SK-N-SH treated with all-trans-retinoic acid at 6 μM for 48 hours (cell line): ENCODE results near the gene GXYLT1.

ENCODE experiments used
- ATAC-seq: fragments of 200-7000 bp; cut with Tn5 transposase; 3 replicates; pipeline ENCODE4 v1.9.1; 2020; ENCODE audit warnings: mild to moderate bottlenecking, moderate library complexity
- ARNTL ChIP-seq: fragments of 450-650 bp; formaldehyde crosslinking; IDR thresholded peaks from 2 replicates; pipeline ENCODE4 v1.5.0; 2020; ENCODE audit warnings: low read depth, mild to moderate bottlenecking, moderate library complexity, borderline replicate concordance
- BACH2 ChIP-seq: fragments of 250-450 bp; sonication (Bioruptor Pico); IDR thresholded peaks from 2 replicates; pipeline ENCODE4 v1.9.0; 2021; ENCODE audit warnings: mild to moderate bottlenecking, borderline replicate concordance
- CSDC2 ChIP-seq: fragments of 250-450 bp; sonication (Bioruptor Pico); IDR thresholded peaks from 2 replicates; pipeline ENCODE4 v1.5.0; 2020; ENCODE audit warnings: mild to moderate bottlenecking, moderate library complexity
- ESRRG ChIP-seq: fragments of 250-450 bp; sonication (Bioruptor Pico); IDR thresholded peaks from 2 replicates; pipeline ENCODE4 v1.6.1; 2021; ENCODE audit warnings: mild to moderate bottlenecking
- GLIS3 ChIP-seq: fragments of 250-450 bp; sonication (Bioruptor Pico); IDR thresholded peaks from 2 replicates; pipeline ENCODE4 v1.5.0; 2020; ENCODE audit warnings: mild to moderate bottlenecking, moderate library complexity
- ISL1 ChIP-seq: fragments of 250-450 bp; sonication (Bioruptor Pico); IDR thresholded peaks from 2 replicates; pipeline ENCODE4 v2.1.2; 2022; ENCODE audit warnings: mild to moderate bottlenecking, moderate library complexity
- OSR1 ChIP-seq: fragments of 250-450 bp; sonication (Bioruptor Pico); IDR thresholded peaks from 2 replicates; pipeline ENCODE4 v1.8.0; 2022; ENCODE audit warnings: moderate library complexity, mild to moderate bottlenecking, inconsistent platforms
- PATZ1 ChIP-seq: fragments of 250-450 bp; sonication (Bioruptor Pico); IDR thresholded peaks from 2 replicates; pipeline ENCODE4 v1.8.0; 2020; ENCODE audit warnings: mild to moderate bottlenecking, moderate library complexity, borderline replicate concordance
- PPARA ChIP-seq: fragments of 250-450 bp; sonication (Bioruptor Pico); IDR thresholded peaks from 2 replicates; pipeline ENCODE4 v1.5.0; 2020; ENCODE audit warnings: mild to moderate bottlenecking, borderline replicate concordance
- RARB ChIP-seq: fragments of 250-450 bp; sonication (Bioruptor Pico); IDR thresholded peaks from 2 replicates; pipeline ENCODE4 v1.8.0; 2021; ENCODE audit warnings: mild to moderate bottlenecking, moderate library complexity
- SNAI2 ChIP-seq: fragments of 250-450 bp; sonication (Bioruptor Pico); IDR thresholded peaks from 2 replicates; pipeline ENCODE4 v1.5.0; 2020; ENCODE audit warnings: mild to moderate bottlenecking, moderate library complexity
- TCF4 ChIP-seq: fragments of 250-450 bp; sonication (Bioruptor Pico); IDR thresholded peaks from 2 replicates; pipeline ENCODE4 v1.8.0; 2021; ENCODE audit warnings: mild to moderate bottlenecking, moderate library complexity, borderline replicate concordance
- TOX ChIP-seq: fragments of 250-450 bp; sonication (Bioruptor Pico); IDR thresholded peaks from 2 replicates; pipeline ENCODE4 v1.8.0; 2021; ENCODE audit warnings: mild to moderate bottlenecking, moderate library complexity, borderline replicate concordance
- TSHZ2 ChIP-seq: fragments of 250-450 bp; sonication (Bioruptor Pico); IDR thresholded peaks from 2 replicates; pipeline ENCODE4 v1.5.0; 2020; ENCODE audit warnings: mild to moderate bottlenecking, moderate library complexity
- ZC3H10 ChIP-seq: fragments of 250-450 bp; sonication (Bioruptor Pico); IDR thresholded peaks from 2 replicates; pipeline ENCODE4 v1.5.1; 2021; ENCODE audit warnings: mild to moderate bottlenecking, moderate library complexity
- ZFP3 ChIP-seq: fragments of 250-450 bp; sonication (Bioruptor Pico); IDR thresholded peaks from 2 replicates; pipeline ENCODE4 v1.5.0; 2020; ENCODE audit warnings: mild to moderate bottlenecking, moderate library complexity
- ZFP30 ChIP-seq: fragments of 450-650 bp; formaldehyde crosslinking; IDR thresholded peaks from 2 replicates; pipeline ENCODE4 v1.5.0; 2022; ENCODE audit warnings: mild to moderate bottlenecking, moderate library complexity
- ZNF565 ChIP-seq: fragments of 450-650 bp; formaldehyde crosslinking; conservative IDR thresholded peaks from 2 replicates; pipeline ENCODE4 v1.5.0; 2020; ENCODE audit warnings: low read depth, mild to moderate bottlenecking, moderate library complexity
- ZNF70 ChIP-seq: fragments of 450-650 bp; formaldehyde crosslinking; IDR thresholded peaks from 2 replicates; pipeline ENCODE4 v1.5.0; 2020; ENCODE audit warnings: mild to moderate bottlenecking, moderate library complexity
- ZNF8 ChIP-seq: fragments of 450-650 bp; formaldehyde crosslinking; IDR thresholded peaks from 2 replicates; pipeline ENCODE4 v1.5.0; 2020; ENCODE audit warnings: mild to moderate bottlenecking, moderate library complexity
- TF ChIP-seq, protein P1 (sequence below): fragments of 250-450 bp; sonication (Bioruptor Pico); IDR thresholded peaks from 2 replicates; pipeline ENCODE4 v1.8.0; 2021; ENCODE audit warnings: low read depth, mild to moderate bottlenecking, moderate library complexity, borderline replicate concordance
- TF ChIP-seq, protein P2 (sequence below): fragments of 250-450 bp; sonication (Bioruptor Pico); IDR thresholded peaks from 2 replicates; pipeline ENCODE4 v1.5.1; 2020; ENCODE audit warnings: low read depth, mild to moderate bottlenecking, moderate library complexity

The GXYLT1 gene

GRCh38 chr12:42180990-42181596 lies 36.4 kb upstream of the GXYLT1 start:
- TF ChIP-seq CSDC2 (no peak), ISL1 (CRISPR knock-in tag) (no peak), BACH2 (no peak), ESRRG (CRISPR knock-in tag) (no peak), ZNF8 (CRISPR knock-in tag) (no peak), TSHZ2 (no peak), ARNTL (CRISPR knock-in tag) (no peak), PATZ1 (no peak), OSR1 (CRISPR knock-in tag) (no peak), TCF4 (no peak), SNAI2 (CRISPR knock-in tag) (no peak), RARB (CRISPR knock-in tag) (no peak), GLIS3 (no peak), TOX (CRISPR knock-in tag) (no peak), ZFP3 (CRISPR knock-in tag) (no peak), ZFP30 (CRISPR knock-in tag) (no peak), PPARA (CRISPR knock-in tag) (no peak)
- TF ChIP-seq, protein P1, sequence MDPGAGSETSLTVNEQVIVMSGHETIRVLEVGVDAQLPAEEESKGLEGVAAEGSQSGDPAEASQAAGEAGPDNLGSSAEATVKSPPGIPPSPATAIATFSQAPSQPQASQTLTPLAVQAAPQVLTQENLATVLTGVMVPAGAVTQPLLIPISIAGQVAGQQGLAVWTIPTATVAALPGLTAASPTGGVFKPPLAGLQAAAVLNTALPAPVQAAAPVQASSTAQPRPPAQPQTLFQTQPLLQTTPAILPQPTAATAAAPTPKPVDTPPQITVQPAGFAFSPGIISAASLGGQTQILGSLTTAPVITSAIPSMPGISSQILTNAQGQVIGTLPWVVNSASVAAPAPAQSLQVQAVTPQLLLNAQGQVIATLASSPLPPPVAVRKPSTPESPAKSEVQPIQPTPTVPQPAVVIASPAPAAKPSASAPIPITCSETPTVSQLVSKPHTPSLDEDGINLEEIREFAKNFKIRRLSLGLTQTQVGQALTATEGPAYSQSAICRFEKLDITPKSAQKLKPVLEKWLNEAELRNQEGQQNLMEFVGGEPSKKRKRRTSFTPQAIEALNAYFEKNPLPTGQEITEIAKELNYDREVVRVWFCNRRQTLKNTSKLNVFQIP (CRISPR knock-in tag), result no peak
- TF ChIP-seq, protein P2, sequence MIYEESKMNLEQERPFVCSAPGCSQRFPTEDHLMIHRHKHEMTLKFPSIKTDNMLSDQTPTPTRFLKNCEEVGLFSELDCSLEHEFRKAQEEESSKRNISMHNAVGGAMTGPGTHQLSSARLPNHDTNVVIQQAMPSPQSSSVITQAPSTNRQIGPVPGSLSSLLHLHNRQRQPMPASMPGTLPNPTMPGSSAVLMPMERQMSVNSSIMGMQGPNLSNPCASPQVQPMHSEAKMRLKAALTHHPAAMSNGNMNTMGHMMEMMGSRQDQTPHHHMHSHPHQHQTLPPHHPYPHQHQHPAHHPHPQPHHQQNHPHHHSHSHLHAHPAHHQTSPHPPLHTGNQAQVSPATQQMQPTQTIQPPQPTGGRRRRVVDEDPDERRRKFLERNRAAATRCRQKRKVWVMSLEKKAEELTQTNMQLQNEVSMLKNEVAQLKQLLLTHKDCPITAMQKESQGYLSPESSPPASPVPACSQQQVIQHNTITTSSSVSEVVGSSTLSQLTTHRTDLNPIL (CRISPR knock-in tag), result no peak
- ATAC-seq, result no peak

- no peak for ATAC-seq
- no peak for TF ChIP-seq ZNF8 (CRISPR knock-in tag)
- no peak for TF ChIP-seq ZC3H10 (CRISPR knock-in tag)
- no peak for TF ChIP-seq ARNTL (CRISPR knock-in tag)
- TF ChIP-seq, protein P2 (CRISPR knock-in tag), result no peak
- no peak for TF ChIP-seq ZFP30 (CRISPR knock-in tag)
- no peak for TF ChIP-seq TSHZ2
- no peak for TF ChIP-seq PATZ1
- TF ChIP-seq, protein P1 (CRISPR knock-in tag), result no peak
- no peak for TF ChIP-seq ZFP3 (CRISPR knock-in tag)
- no peak for TF ChIP-seq ZNF565
- TF ChIP-seq OSR1 (CRISPR knock-in tag), result no peak
- TF ChIP-seq ZNF70 (CRISPR knock-in tag), result no peak
- TF ChIP-seq GLIS3, result no peak
These were observed 33.4 kb upstream of the GXYLT1 start for GRCh38 chr12:42178101-42178500.
